HepG2 (cell line): Measurements from ENCODE around the gene PLSCR5. TPM values are rescaled to one million over a fixed set of nuclear protein-coding genes. Genes with fewer than 3 reads are reported as not detected.
A peak's percentile ranks its signal among the peaks of the same experiment; 100 is the strongest.

Experiments used
- ESRRA ChIP-seq: sonication (generic); formaldehyde crosslinking; IDR thresholded peaks from 2 replicates; pipeline ENCODE4 v1.5.1; 2020; ENCODE audit warnings: mild to moderate bottlenecking, low read depth, missing genetic modification reagents
- HNRNPL ChIP-seq: fragments of 200-400 bp; formaldehyde crosslinking; IDR thresholded peaks from 2 replicates; pipeline ENCODE4 v1.6.1; 2017; ENCODE audit warnings: mild to moderate bottlenecking, low read depth, low read length
- IKZF4 ChIP-seq: sonication (generic); formaldehyde crosslinking; IDR thresholded peaks from 2 replicates; pipeline ENCODE4 v1.5.1; 2020; ENCODE audit warnings: borderline replicate concordance, mild to moderate bottlenecking, low read depth, missing genetic modification reagents; ENCODE audit errors: not compliant biosample characterization
- MAZ ChIP-seq, 2 experiments: sonication (generic) in 1 of 2; formaldehyde crosslinking in 1 of 2; IDR thresholded peaks; 2 replicates each; pipeline versions ENCODE4 v1.5.0 to v1.6.1; 2012 to 2020; ENCODE audit warnings: low read depth in 2 of 2, mild to moderate bottlenecking in 2 of 2, borderline replicate concordance in 1 of 2, improper control_type of control experiment in 1 of 2, low read length in 1 of 2, missing genetic modification reagents in 1 of 2, moderate library complexity in 1 of 2
- MXD4 ChIP-seq: IDR thresholded peaks from 2 replicates; pipeline ENCODE4 v1.6.1; 2016; ENCODE audit warnings: mild to moderate bottlenecking, missing biosample characterization, missing genetic modification reagents
- ONECUT2 ChIP-seq: sonication (generic); formaldehyde crosslinking; IDR thresholded peaks from 2 replicates; pipeline ENCODE4 v1.4.0; 2020; ENCODE audit warnings: missing genetic modification reagents
- PTBP1 ChIP-seq: fragments of 200-400 bp; formaldehyde crosslinking; IDR thresholded peaks from 2 replicates; pipeline ENCODE4 v1.6.1; 2018; ENCODE audit warnings: low read length, low read depth; ENCODE audit not compliant: poor library complexity, severe bottlenecking
- ZBTB1 ChIP-seq: sonication (generic); formaldehyde crosslinking; IDR thresholded peaks from 2 replicates; pipeline ENCODE4 v1.4.0; 2020; ENCODE audit warnings: missing genetic modification reagents, borderline replicate concordance
- ZFYVE20 ChIP-seq: sonication (generic); formaldehyde crosslinking; IDR thresholded peaks from 2 replicates; pipeline ENCODE4 v1.8.0; 2023; ENCODE audit warnings: low read depth, mild to moderate bottlenecking, moderate library complexity, missing genetic modification reagents, borderline replicate concordance
- ZIK1 ChIP-seq: sonication (generic); formaldehyde crosslinking; IDR thresholded peaks from 2 replicates; pipeline ENCODE4 v1.5.0; 2020; ENCODE audit warnings: mild to moderate bottlenecking, low read depth, missing genetic modification reagents, borderline replicate concordance
- ZNF20 ChIP-seq: sonication (generic); formaldehyde crosslinking; IDR thresholded peaks from 2 replicates; pipeline ENCODE4 v1.4.0; 2020; ENCODE audit warnings: mild to moderate bottlenecking, moderate library complexity, missing genetic modification reagents
- ZNF296 ChIP-seq: sonication (generic); formaldehyde crosslinking; conservative IDR thresholded peaks from 2 replicates; pipeline ENCODE4 v1.5.0; 2020; ENCODE audit warnings: mild to moderate bottlenecking, missing genetic modification reagents
- ZNF615 ChIP-seq: sonication (generic); formaldehyde crosslinking; IDR thresholded peaks from 2 replicates; pipeline ENCODE4 v1.5.0; 2020; ENCODE audit warnings: mild to moderate bottlenecking, missing genetic modification reagents, borderline replicate concordance
- ZNF691 ChIP-seq: sonication (generic); formaldehyde crosslinking; IDR thresholded peaks from 2 replicates; pipeline ENCODE4 v1.4.0; 2020; ENCODE audit warnings: missing genetic modification reagents, low read depth, mild to moderate bottlenecking, borderline replicate concordance
- ZNF773 ChIP-seq: sonication (generic); formaldehyde crosslinking; IDR thresholded peaks from 2 replicates; pipeline ENCODE4 v1.4.0; 2020; ENCODE audit warnings: missing genetic modification reagents, borderline replicate concordance
- polyA plus RNA-seq, 8 experiments: library from polyadenylated mRNA; depleted of rRNA in 3 of 8; stranded (reverse) in 7 of 8; unstranded in 1 of 8; fragments of >200 nt; fragmentation: Illumina TruSeq in 4 of 8; extraction: Trizol in 4 of 8; gene quantifications; 2 replicates each; pipeline versions ENCODE4 v1.2.1 to v1.2.3, GENCODE V29; 2011 to 2016; ENCODE audit warnings: low read depth in 4 of 8, missing spikeins in 1 of 8, mixed read lengths in 1 of 8; ENCODE audit not compliant: insufficient read depth in 1 of 8
- total RNA-seq, 5 experiments: library from RNA; depleted of rRNA; stranded (reverse); fragments of >200 nt; fragmentation: Illumina TruSeq; extraction: Trizol; gene quantifications; 2 replicates each; pipeline ENCODE4 v1.2.3, GENCODE V29; 2016; ENCODE audit warnings: low read depth in 1 of 5
- TF ChIP-seq, protein P1 (sequence below): sonication (generic); formaldehyde crosslinking; IDR thresholded peaks from 2 replicates; pipeline ENCODE4 v1.5.0; 2020; ENCODE audit warnings: missing genetic modification reagents
- TF ChIP-seq, protein P2 (sequence below), 2 experiments: sonication (generic) in 1 of 2; formaldehyde crosslinking in 1 of 2; IDR thresholded peaks; 2 replicates each; pipeline versions ENCODE4 v1.6.1 to v1.9.0; 2014 to 2022; ENCODE audit warnings: antibody characterized with exemption in 1 of 2, borderline replicate concordance in 1 of 2, inconsistent platforms in 1 of 2, low read depth in 1 of 2, missing genetic modification reagents in 1 of 2
- TF ChIP-seq, protein P3 (sequence below): sonication (generic); formaldehyde crosslinking; IDR thresholded peaks from 2 replicates; pipeline ENCODE4 v1.5.0; 2020; ENCODE audit warnings: missing genetic modification reagents

The PLSCR5 gene
- total and polyA plus RNA-seq, 2 of the 13 experiments (the other 11 are each of a cell fraction or from before 2014, with no cell fraction given) = 0.50 TPM; not detected in 1

GRCh38 chr3:146544002-146544928 lies 60.9 kb downstream of the PLSCR5 start, which contains the start of gene PLSCR1 (continued):
- TF ChIP-seq ZNF773 (no peak), ZFYVE20 (CRISPR knock-in tag) (no peak), ESRRA (no peak), ZNF615 (CRISPR knock-in tag) (no peak), ZBTB1 (CRISPR knock-in tag) (no peak), ZIK1 (no peak), IKZF4 (CRISPR knock-in tag) (no peak), ZNF20 (CRISPR knock-in tag) (no peak), MXD4 (peak; percentile 65; the same call in 1 of the 2 replicates), ZNF296 (CRISPR knock-in tag) (no peak), ZNF691 (CRISPR knock-in tag) (peak; percentile 22; the same call in 1 of the 2 replicates), ONECUT2 (CRISPR knock-in tag) (no peak), MAZ (IDR thresholded peaks at IDR 0.05; ENCODE audit: borderline replicate concordance, low read depth, low read length) (no peak), MAZ (CRISPR knock-in tag; IDR thresholded peaks at IDR 0.05; ENCODE audit: low read depth) (no peak), PTBP1 (no peak), HNRNPL (no peak)
- TF ChIP-seq, protein P1, sequence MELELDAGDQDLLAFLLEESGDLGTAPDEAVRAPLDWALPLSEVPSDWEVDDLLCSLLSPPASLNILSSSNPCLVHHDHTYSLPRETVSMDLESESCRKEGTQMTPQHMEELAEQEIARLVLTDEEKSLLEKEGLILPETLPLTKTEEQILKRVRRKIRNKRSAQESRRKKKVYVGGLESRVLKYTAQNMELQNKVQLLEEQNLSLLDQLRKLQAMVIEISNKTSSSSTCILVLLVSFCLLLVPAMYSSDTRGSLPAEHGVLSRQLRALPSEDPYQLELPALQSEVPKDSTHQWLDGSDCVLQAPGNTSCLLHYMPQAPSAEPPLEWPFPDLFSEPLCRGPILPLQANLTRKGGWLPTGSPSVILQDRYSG (CRISPR knock-in tag) = no peak
- TF ChIP-seq, protein P2, sequence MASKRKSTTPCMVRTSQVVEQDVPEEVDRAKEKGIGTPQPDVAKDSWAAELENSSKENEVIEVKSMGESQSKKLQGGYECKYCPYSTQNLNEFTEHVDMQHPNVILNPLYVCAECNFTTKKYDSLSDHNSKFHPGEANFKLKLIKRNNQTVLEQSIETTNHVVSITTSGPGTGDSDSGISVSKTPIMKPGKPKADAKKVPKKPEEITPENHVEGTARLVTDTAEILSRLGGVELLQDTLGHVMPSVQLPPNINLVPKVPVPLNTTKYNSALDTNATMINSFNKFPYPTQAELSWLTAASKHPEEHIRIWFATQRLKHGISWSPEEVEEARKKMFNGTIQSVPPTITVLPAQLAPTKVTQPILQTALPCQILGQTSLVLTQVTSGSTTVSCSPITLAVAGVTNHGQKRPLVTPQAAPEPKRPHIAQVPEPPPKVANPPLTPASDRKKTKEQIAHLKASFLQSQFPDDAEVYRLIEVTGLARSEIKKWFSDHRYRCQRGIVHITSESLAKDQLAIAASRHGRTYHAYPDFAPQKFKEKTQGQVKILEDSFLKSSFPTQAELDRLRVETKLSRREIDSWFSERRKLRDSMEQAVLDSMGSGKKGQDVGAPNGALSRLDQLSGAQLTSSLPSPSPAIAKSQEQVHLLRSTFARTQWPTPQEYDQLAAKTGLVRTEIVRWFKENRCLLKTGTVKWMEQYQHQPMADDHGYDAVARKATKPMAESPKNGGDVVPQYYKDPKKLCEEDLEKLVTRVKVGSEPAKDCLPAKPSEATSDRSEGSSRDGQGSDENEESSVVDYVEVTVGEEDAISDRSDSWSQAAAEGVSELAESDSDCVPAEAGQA (IDR thresholded peaks at IDR 0.05; ENCODE audit: low read depth) = no peak
- TF ChIP-seq, protein P2 (CRISPR knock-in tag; IDR thresholded peaks at IDR 0.05; ENCODE audit: borderline replicate concordance) = no peak
- TF ChIP-seq, protein P3, sequence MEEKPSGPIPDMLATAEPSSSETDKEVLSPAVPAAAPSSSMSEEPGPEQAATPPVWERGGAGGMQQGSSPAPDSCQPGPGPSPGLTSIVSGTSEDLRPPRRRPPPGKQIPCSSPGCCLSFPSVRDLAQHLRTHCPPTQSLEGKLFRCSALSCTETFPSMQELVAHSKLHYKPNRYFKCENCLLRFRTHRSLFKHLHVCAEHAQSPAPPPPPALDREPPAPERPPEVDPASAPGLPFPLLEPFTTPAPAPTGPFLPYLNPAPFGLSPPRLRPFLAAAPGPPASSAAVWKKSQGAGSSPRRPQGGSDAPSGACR (CRISPR knock-in tag) = no peak
